Hematopoietic multipotent progenitor cell treated with erythropoietin and hydrocortisone succinate and interleukin-3 and kit ligand, for 15 days (in vitro differentiated cells): ENCODE data around the gene MSMB.
"Not testable (repeated sequence)": the region's sequence is repeated elsewhere in the genome, so short reads cannot be mapped to it uniquely, and the experiment has no call there.

Source experiments
- DNase-seq: peaks from one replicate; pipeline ENCODE4 v3.0.0-alpha.2; 2015; ENCODE audit warnings: low spot score

Gene MSMB

DNA sequence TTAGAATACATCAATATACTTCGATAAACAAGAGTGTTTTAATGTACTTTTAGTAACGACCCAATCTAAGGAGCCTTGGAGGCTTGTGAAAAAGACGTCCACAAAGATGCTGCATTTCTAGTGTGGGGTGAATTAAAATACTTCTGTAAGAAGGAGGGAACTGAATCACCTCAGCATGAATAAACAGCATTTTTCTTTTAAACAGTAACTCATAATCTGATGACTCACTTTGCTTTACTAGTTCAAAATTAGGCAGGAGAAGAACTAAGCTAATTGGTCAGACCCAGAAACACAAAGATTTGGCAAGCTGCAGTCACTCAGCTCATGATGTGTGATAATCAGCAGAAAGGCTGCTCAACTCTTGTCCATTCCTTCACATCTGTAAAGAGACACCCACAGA lies 39.9 kb downstream of the MSMB start:
- DNase-seq = peak; percentile 69

DNA sequence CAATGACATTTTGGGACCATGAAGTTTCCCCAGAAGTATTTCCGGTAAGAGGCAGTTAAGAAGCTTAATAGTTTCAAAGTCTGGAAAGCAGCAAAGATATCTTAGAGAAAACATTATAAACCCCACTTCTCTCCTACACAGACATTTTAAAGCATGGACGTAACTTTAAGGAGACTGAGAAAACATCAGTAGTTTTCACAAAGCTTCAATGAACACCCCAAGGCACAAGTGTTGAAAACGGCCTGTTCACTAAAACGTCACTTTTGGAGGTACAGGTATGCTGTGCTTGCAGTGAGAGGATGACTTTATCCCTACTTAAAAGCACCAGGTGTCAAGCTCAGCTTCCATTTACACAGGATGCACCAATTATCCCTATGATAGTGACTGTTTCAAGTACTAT lies 40.7 kb downstream of the MSMB start:
- no peak for DNase-seq

DNA sequence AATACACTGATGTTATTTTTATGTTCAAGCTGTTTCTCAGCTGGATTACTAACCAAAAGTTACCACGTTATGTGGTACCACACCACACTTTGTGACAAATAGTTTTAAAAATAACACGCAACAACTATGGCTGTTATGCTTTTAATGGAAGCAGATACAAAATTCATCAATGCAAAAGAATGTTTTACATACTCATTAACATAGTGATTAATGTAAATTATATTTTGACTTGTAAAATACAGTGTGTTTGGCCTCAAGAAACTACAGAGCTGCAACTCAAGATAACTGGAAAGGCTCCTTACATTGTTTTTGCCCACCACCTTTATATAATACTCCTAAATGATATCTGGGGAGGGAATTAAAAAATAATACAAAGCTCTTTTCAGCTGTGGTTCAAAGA lies 41.1 kb downstream of the MSMB start:
- DNase-seq = no peak

DNA sequence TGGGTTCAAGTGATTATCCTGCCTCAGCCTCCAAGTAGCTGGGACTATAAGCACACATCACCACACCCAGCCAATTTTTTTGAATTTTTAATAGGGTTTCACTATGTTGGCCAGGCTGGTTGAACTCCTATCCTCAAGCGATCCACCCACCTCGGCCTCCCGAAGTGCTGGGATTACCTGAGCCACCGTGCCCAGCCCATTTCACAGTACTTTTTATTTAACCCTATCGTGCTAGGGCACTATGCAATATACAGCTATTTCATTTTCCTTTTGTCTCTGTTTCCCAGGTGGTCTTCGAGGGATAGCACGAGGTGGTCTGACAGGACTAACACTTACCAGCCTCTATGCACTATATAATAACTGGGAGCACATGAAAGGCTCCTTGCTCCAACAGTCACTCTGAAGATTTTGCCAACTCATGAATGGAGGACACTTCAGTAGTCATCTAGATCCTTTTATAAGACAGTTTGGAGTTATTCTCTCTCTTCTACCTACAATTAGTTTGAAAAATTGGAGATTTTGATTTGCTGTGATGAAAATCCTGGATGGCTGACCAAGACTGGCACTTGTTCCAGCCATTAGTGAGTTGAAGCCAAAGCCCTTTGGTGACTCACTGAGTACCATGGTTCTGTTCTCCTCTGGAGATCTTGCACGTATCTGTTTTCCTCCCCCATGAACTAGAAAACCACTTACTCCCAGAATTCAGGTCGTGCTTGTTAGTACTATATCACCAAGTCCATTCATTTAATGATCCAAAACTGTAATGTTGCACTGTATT lies 43.0 kb downstream of the MSMB start:
- peak; percentile 56 for DNase-seq

DNA sequence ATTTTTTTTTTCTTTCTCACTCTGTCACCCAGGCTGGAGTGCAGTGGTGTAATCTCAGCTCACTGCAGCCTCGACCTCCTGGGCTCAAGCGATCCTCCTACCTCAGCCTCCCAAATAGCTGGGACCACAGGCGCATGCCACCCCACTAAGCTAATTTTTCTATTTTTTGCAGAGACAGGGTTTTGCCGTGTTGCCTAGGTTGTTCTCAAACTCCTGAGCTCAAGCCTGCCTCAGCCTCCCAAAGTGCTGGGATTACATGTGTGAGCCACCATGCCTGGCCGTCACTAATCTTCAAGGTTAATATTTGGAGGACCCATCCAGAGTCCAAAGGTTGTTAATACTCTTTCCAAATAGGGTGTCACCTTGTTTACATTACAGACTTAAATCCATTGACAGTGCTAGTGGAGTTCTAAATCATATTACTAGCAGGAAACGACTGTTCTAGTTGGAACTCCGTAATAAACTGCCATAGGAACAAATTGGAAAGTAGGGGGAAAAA lies 43.8 kb downstream of the MSMB start:
- DNase-seq = peak; percentile 41

DNA sequence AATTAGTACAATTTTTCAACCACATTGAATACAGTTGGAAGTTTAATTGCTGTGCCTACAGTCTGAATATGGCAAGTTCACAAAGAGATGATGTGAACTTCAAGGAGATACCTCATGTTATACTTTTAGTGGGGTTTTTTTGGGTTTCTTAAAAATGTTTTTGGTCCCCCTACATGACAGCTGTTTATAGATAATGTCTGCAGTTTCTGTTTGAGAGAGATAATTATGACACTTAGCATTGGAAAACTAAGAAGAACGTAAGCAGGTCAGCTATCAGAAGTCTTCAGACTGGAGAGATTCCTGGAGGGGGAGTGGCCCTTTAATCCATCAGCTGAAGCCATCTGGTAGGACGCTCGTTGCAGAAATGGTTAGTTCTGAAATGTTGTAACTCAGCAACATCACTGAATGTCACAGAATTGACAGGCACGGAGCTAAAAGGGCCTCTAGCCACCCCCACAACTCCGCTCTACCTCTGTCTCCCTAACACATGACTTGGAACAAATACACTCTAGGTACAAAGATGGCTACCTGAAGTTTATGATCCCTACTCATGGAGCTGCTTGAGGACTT lies 44.8 kb downstream of the MSMB start:
- DNase-seq = peak; percentile 98

DNA sequence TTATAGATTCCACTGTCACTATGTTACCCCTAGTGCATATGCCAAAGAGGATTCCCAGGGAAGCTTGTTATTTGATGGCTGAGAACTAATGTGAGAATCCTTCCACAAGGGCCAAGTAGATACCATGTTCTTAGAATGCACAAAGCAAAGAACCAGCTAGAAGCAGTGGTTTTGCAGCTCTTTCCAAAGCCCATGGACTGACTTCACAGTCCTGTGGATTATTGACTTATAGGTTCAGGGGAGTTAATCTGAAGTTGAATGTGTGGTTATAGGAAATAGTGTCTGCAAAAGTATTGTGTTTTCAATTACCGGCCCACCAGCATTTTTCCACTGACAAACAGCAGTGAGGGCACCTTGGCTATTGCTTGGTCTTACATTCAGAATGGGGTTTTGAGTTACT lies 45.5 kb downstream of the MSMB start:
- DNase-seq = peak; percentile 61

DNA sequence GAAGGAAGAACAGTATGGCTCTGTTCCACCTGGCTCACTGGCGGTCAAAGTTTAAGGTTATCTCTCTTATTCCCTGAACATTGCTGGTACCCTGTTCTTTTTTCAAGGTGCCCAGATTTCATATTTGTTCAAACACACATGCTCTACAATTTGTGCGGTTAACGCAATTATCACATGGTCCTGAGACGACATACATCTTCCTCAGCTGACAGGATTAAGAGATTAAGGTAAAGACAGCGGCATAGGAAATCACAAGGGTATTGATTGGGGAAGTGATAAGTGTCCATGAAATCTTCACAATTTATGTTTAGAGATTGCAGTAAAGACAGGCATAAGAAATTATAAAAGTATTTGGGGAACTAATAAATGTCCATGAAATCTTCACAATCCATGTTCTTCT lies 46.1 kb downstream of the MSMB start:
- DNase-seq = not testable (repeated sequence)

DNA sequence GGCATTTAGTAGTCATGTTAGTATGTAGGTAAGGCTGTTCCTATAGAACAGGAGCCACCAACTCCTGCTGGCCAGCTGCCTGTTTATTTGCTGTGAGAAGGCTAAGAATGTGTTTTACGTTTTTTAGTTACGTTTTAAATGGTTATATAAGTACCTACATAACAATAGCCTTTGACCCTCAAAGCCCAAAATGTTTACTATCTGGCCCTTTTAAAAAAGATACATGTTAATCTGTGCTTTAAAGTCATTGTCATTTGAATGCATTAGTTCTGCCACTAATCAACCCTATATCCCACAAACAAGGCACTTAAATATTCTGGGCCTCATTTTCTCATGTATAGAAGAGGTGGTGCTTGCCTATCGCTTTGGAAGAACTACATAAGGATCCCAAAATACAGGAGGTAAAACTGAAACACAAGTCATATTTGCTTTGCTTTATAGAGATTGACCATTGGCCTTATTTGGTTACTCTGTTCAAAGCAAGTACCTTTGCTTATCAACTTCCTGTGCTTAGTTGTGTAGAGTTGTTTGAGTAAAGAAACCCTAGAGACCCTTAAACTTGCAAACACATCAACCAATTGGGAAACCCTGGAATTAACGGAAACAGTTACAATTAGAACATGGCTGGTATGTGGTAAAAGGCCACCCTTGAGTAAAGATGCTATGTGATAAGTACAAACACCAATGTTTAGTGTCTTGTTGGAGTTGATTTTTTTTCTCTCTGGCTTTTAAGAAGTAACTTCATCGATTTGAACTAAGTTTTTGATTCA lies 47.9 kb downstream of the MSMB start:
- DNase-seq = no peak

DNA sequence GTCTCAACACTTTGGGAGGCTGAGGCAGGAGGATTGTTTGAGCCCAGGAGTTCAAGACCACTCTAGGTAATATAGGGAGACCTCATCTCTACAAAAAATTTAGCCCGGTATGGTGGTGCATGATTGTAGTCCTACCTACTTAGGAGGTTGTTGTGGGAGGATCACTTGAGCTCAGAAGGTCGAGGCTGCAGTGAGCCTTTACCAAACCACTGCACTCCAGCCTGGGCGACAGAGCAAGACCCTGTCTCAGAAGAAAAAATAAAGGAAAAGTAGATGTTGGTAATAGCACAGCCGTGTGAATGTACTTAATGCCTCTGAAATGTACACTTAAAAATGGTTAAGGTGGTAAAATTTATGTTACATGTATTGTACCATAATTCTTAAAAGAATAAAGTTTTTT lies 48.5 kb downstream of the MSMB start:
- DNase-seq = no peak

DNA sequence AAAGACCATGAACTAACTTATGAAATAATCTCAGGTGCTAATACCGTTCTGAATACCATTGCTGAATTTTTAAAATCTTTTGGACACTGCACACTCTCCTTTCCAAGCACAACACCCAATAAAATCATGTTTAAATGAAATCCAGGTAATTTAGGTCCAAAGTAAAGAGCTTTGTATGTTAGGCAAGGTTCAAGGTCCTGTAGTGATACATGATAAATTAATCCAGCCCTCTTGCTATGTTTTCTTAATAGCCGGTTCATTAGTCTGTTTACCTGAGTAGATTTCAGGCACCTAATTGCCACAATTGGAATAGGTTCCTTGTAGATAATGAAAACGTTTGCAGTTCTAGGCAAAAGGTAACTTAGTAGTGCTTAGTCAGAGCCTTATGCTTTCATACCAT lies 60.5 kb downstream of the MSMB start:
- not testable (repeated sequence) for DNase-seq

DNA sequence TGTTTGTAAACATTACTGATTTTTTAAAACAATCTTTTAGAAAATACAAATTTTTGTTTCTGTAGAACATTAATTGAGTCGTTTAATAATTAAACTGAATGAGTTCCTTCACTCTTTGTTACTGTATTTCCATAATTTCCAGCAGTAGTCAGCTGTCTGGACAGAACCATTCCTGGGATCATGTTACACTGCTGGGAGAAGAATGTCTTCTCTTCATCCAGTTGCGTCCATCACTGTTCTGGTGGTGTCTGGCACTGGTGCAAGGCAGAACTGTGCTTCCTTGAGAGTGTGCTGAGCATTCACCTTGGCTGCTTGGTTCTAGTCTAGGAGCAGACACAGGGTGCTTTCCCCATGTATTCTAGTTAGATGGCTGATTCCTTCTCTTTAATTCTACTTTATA lies 61.6 kb downstream of the MSMB start:
- not testable (repeated sequence) for DNase-seq

DNA sequence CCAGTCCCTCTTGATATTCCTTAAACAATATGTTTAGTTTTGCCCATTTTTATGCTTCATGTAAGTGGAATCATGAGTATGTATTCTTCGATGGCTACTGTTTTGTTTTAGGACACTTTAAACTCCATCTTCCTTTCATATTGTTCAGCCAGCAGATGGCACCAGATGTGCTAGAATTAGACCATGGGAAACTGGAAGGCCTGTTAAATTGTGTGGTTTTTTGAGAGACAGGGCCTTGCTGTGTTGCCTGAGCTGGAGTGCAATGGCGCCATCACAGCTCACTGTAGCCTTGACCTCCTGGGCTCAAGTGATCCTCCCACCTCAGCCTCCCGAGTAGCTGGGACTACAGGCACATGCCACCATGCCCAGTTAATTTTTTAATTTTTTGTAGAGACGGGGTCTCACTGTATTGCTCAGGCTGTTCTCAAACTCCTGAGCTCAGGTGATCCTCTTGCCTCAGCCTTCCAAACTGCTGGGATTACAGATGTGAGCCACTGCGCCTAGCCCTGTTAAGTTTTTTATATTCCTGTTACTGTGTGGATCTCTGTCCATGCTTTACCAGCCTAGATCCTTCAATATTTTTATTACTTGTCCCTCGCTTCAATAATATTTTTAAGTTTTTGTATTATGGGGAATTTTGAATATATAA lies 62.4 kb downstream of the MSMB start:
- peak; percentile 83 for DNase-seq
